HepG2 (cell line): ENCODE data around the gene UNC5CL. TPM values are rescaled to one million over a fixed set of nuclear protein-coding genes. Genes with fewer than 3 reads are reported as not detected.

ENCODE experiments used
- ATAC-seq: fragments of 200-7000 bp; cut with Tn5 transposase; 3 replicates; pipeline ENCODE4 v1.9.1; 2020; ENCODE audit warnings: mild to moderate bottlenecking, moderate library complexity
- BruUV-seq: library from RNA; stranded (reverse); fragments of 400-500 nt; replicated peaks from 2 replicates; lab custom pipeline; 2021; lab: Mats Ljungman, UMichigan
- CTCF ChIA-PET: fragments of 300-600 bp; formaldehyde crosslinking; extraction: SDS; loops from one replicate; lab custom pipeline; 2021; ENCODE audit warnings: low total read pairs, inconsistent platforms, low intra/inter-chr PET ratio; lab: Yijun Ruan, JAX
- POLR2A ChIA-PET: fragments of 350-600 bp; sonication (Branson Sonifier 250); formaldehyde crosslinking; loops from one replicate; lab custom pipeline; 2020; ENCODE audit warnings: antibody characterized with exemption, inconsistent platforms; lab: Yijun Ruan, JAX
- DNase-seq: peaks from one replicate; pipeline ENCODE4 v3.0.0-alpha.2; 2015; ENCODE audit warnings: low spot score
- FAIRE-seq: peaks from 3 replicates; lab custom pipeline; 2011; peaks lifted over from hg19 to GRCh38; lab: Jason Lieb, UNC
- H2AFZ ChIP-seq: one replicate; pipeline ENCODE4 v1.6.1; 2011; ENCODE audit warnings: low read length, inconsistent platforms
- H3K27ac ChIP-seq: fragments of 300-600 bp; 3 replicates; pipeline ENCODE4 v1.8.0; 2011; ENCODE audit warnings: mixed run types, mild to moderate bottlenecking, mixed read lengths, low read length, inconsistent platforms; ENCODE audit not compliant: insufficient read depth; ENCODE audit errors: extremely low read length
- H3K27me3 ChIP-seq, 2 experiments: fragments of 200-600 bp in 1 of 2; 2 replicates in 1 of 2; 3 replicates in 1 of 2; pipeline versions ENCODE4 v1.6.0 to v1.8.0; 2011; ENCODE audit warnings: low read length in 2 of 2, mild to moderate bottlenecking in 2 of 2, moderate library complexity in 2 of 2, inconsistent platforms in 1 of 2; ENCODE audit not compliant: insufficient read depth in 2 of 2, control insufficient read depth in 1 of 2
- H3K36me3 ChIP-seq, 2 experiments: fragments of 200-600 bp in 1 of 2; replicated peaks in 1 of 2; 2 replicates in 1 of 2; 3 replicates in 1 of 2; pipeline versions ENCODE4 v1.5.1 to v1.8.0; 2011; ENCODE audit warnings: low read length in 2 of 2, inconsistent platforms in 1 of 2; ENCODE audit not compliant: insufficient read depth in 2 of 2, control insufficient read depth in 1 of 2
- H3K4me1 ChIP-seq: 2 replicates; pipeline ENCODE4 v1.5.1; 2012; ENCODE audit warnings: low read length, inconsistent platforms; ENCODE audit not compliant: insufficient read depth
- H3K4me2 ChIP-seq: 2 replicates; pipeline ENCODE4 v1.6.0; 2011; ENCODE audit warnings: low read depth, low read length, inconsistent platforms
- H3K4me3 ChIP-seq, 3 experiments: fragments of 200-600 bp in 1 of 3; sonication (generic), shearing (Covaris generic) in 1 of 3; replicated peaks in 1 of 3; 2 replicates each; pipeline ENCODE4 v1.5.1; 2011 to 2016; ENCODE audit warnings: low read length in 3 of 3, inconsistent platforms in 2 of 3, low read depth in 2 of 3, mild to moderate bottlenecking in 2 of 3, control low read depth in 1 of 3, mixed read lengths in 1 of 3; ENCODE audit not compliant: insufficient read depth in 1 of 3
- H3K79me2 ChIP-seq: one replicate; pipeline ENCODE4 v1.6.1; 2011; ENCODE audit warnings: low read length, inconsistent platforms; ENCODE audit not compliant: insufficient read depth
- H3K9ac ChIP-seq: 2 replicates; pipeline ENCODE4 v1.6.0; 2011; ENCODE audit warnings: mild to moderate bottlenecking, low read depth, low read length, inconsistent platforms; ENCODE audit not compliant: insufficient read depth
- H3K9me3 ChIP-seq: 2 replicates; pipeline ENCODE4 v1.5.1; 2012; ENCODE audit warnings: mild to moderate bottlenecking, low read length
- H4K20me1 ChIP-seq: 2 replicates; pipeline ENCODE4 v1.6.0; 2011; ENCODE audit warnings: inconsistent platforms, mild to moderate bottlenecking, low read length, moderate library complexity; ENCODE audit not compliant: insufficient read depth
- AGO1 ChIP-seq: fragments of 200-400 bp; formaldehyde crosslinking; IDR thresholded peaks from 2 replicates; pipeline ENCODE4 v1.6.1; 2017; ENCODE audit warnings: mild to moderate bottlenecking, low read depth, low read length, moderate library complexity; ENCODE audit not compliant: poor library complexity, severe bottlenecking
- DNMT1 ChIP-seq: sonication (generic); formaldehyde crosslinking; IDR thresholded peaks from 2 replicates; pipeline ENCODE4 v1.5.1; 2020; ENCODE audit warnings: mild to moderate bottlenecking, missing genetic modification reagents
- HNF1B ChIP-seq: sonication (generic); formaldehyde crosslinking; IDR thresholded peaks from 2 replicates; pipeline ENCODE4 v1.5.1; 2020; ENCODE audit warnings: mild to moderate bottlenecking, moderate library complexity, missing genetic modification reagents
- IKZF5 ChIP-seq: IDR thresholded peaks from 2 replicates; pipeline ENCODE4 v1.6.1; 2018; ENCODE audit warnings: missing genetic modification reagents, mild to moderate bottlenecking, missing compliant biosample characterization
- KDM4B ChIP-seq: sonication (generic); formaldehyde crosslinking; IDR thresholded peaks from 2 replicates; pipeline ENCODE4 v1.4.0; 2020; ENCODE audit warnings: missing genetic modification reagents
- KMT2A ChIP-seq: sonication (generic); formaldehyde crosslinking; IDR thresholded peaks from 2 replicates; pipeline ENCODE4 v1.4.0; 2020; ENCODE audit warnings: missing genetic modification reagents
- MAFG ChIP-seq: sonication (generic); formaldehyde crosslinking; IDR thresholded peaks from 2 replicates; pipeline ENCODE4 v1.5.1; 2020; ENCODE audit warnings: mild to moderate bottlenecking, missing genetic modification reagents
- MYPOP ChIP-seq: sonication (generic); formaldehyde crosslinking; IDR thresholded peaks from 2 replicates; pipeline ENCODE4 v1.8.1; 2023; ENCODE audit warnings: mild to moderate bottlenecking, moderate library complexity, missing genetic modification reagents
- YEATS4 ChIP-seq: sonication (generic); formaldehyde crosslinking; IDR thresholded peaks from 2 replicates; pipeline ENCODE4 v1.4.0; 2020; ENCODE audit warnings: missing genetic modification reagents, borderline replicate concordance
- ZNF383 ChIP-seq: sonication (generic); formaldehyde crosslinking; IDR thresholded peaks from 2 replicates; pipeline ENCODE4 v1.4.0; 2020; ENCODE audit warnings: missing genetic modification reagents, mild to moderate bottlenecking, borderline replicate concordance
- ZNF543 ChIP-seq: sonication (generic); formaldehyde crosslinking; IDR thresholded peaks from 2 replicates; pipeline ENCODE4 v1.4.0; 2020; ENCODE audit warnings: mild to moderate bottlenecking, missing genetic modification reagents
- ZNF792 ChIP-seq: IDR thresholded peaks from 2 replicates; pipeline ENCODE4 v1.6.1; 2016
- WGBS: methylation state at CpG from one replicate; pipeline ENCODE4 v1.1.6; 2017; ENCODE audit warnings: low lambda C conversion rate; 5-methylcytosine and 5-hydroxymethylcytosine counted together
- in situ Hi-C: cut with HindIII; loops from 2 replicates; pipeline ENCODE4 v1.10.0; 2017; ENCODE audit warnings: low pct_unique_long_range_greater_than_20kb; ENCODE audit not compliant: extremely low pct_ligation_motif_present
- intact Hi-C: fragments of 100-400 bp; cut with micrococcal nuclease; formaldehyde crosslinking; loops from one replicate; pipeline ENCODE4 v1.10.0; 2022; ENCODE audit not compliant: unreplicated experiment
- polyA plus RNA-seq, 8 experiments: library from polyadenylated mRNA; depleted of rRNA in 3 of 8; stranded (reverse) in 7 of 8; unstranded in 1 of 8; fragments of >200 nt; fragmentation: Illumina TruSeq in 4 of 8; extraction: Trizol in 4 of 8; gene quantifications; 2 replicates each; pipeline versions ENCODE4 v1.2.1 to v1.2.3, GENCODE V29; 2011 to 2016; ENCODE audit warnings: low read depth in 4 of 8, missing spikeins in 1 of 8, mixed read lengths in 1 of 8; ENCODE audit not compliant: insufficient read depth in 1 of 8
- total RNA-seq, 5 experiments: library from RNA; depleted of rRNA; stranded (reverse); fragments of >200 nt; fragmentation: Illumina TruSeq; extraction: Trizol; gene quantifications; 2 replicates each; pipeline ENCODE4 v1.2.3, GENCODE V29; 2016; ENCODE audit warnings: low read depth in 1 of 5
- TF ChIP-seq, protein P1 (sequence below): sonication (generic); formaldehyde crosslinking; IDR thresholded peaks from 2 replicates; pipeline ENCODE4 v1.4.0; 2020; ENCODE audit warnings: missing genetic modification reagents
- TF ChIP-seq, protein P2 (sequence below): sonication (generic); formaldehyde crosslinking; IDR thresholded peaks from 2 replicates; pipeline ENCODE4 v1.5.1; 2020; ENCODE audit warnings: missing genetic modification reagents, mild to moderate bottlenecking, borderline replicate concordance

The UNC5CL gene
- total and polyA plus RNA-seq, 2 of the 13 experiments (the other 11 are each of a cell fraction or from before 2014, with no cell fraction given): 2.4 to 2.5 TPM

DNA sequence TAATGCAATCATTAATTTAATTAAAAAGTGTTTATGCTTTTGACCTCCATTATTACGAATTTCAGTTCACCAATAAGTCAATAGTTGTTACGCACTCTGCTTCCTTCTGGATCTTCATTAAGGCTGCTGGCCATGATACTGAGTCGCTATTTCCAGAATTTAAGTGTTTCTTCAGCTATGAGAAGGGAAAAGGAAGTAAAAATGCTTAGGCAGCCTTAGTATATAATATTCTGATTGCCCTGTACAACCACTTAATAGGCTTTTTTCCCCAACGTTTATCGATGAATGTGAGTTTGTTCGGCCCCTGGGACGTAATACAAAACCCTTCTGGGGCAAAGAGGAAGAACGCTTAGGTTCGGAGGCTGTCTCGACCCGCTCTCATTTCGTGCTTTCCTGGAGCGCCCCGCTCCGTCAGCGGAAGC, 32.5 kb upstream of the UNC5CL start:
- Histone ChIP-seq H2AFZ (no peak overlapping the region), H3K9ac (peak overlapping the region; percentile 99), H3K4me1 (peaks cover 48% of the 10 kb centered on the region), H3K4me3 (peak overlapping the region; percentile 61 to 100 (median 73)), H3K4me2 (peak overlapping the region; percentile 88), H4K20me1 (peaks cover 17% of the 10 kb centered on the region), H3K9me3 (no peaks in the 10 kb centered on the region), H3K27ac (peak overlapping the region; percentile 97), H3K79me2 (peaks cover 37% of the 10 kb centered on the region), H3K36me3 (peaks cover 0 to 21% of the 10 kb centered on the region in 2 experiments; a peak in 3 of 5 replicates), H3K27me3 (no peaks in the 10 kb centered on the region; a peak in 2 of 5 replicates)
- no TSS peak for BruUV-seq
- no peak for DNase-seq
- in situ Hi-C loops: loop anchor here (5.0 kb wide), 1 partner anchor 74 kb away; no protein-coding TSS in a partner anchor
- ChIA-PET POLR2A (interaction anchor here (1.0 to 3.0 kb wide), 6 partner anchors 15 to 113 kb away, joined by 3 to 46 read pairs (median 10); partner anchors contain the start of gene UNC5CL), CTCF (no interaction called here)
- WGBS: under 1% methylated on average over 16 of the region's 16 CpGs
- intact Hi-C loops: no loop called here
- no peak for ATAC-seq
- no peak for FAIRE-seq
- TF ChIP-seq DNMT1 (CRISPR knock-in tag) (no peak), IKZF5 (no peak), ZNF543 (CRISPR knock-in tag) (no peak), KDM4B (CRISPR knock-in tag) (no peak), MAFG (CRISPR knock-in tag) (no peak), ZNF383 (CRISPR knock-in tag) (no peak), ZNF792 (CRISPR knock-in tag) (0 out of 2 replicates have a peak, but pooled peaks have one; percentile 3), YEATS4 (CRISPR knock-in tag) (no peak), MYPOP (no peak), AGO1 (no peak), KMT2A (CRISPR knock-in tag) (peak; percentile 57; the same call in 1 of the 2 replicates), HNF1B (CRISPR knock-in tag) (no peak)
- TF ChIP-seq, protein P1, sequence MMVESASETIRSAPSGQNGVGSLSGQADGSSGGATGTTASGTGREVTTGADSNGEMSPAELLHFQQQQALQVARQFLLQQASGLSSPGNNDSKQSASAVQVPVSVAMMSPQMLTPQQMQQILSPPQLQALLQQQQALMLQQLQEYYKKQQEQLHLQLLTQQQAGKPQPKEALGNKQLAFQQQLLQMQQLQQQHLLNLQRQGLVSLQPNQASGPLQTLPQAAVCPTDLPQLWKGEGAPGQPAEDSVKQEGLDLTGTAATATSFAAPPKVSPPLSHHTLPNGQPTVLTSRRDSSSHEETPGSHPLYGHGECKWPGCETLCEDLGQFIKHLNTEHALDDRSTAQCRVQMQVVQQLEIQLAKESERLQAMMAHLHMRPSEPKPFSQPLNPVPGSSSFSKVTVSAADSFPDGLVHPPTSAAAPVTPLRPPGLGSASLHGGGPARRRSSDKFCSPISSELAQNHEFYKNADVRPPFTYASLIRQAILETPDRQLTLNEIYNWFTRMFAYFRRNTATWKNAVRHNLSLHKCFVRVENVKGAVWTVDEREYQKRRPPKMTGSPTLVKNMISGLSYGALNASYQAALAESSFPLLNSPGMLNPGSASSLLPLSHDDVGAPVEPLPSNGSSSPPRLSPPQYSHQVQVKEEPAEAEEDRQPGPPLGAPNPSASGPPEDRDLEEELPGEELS (CRISPR knock-in tag): no peak
- TF ChIP-seq, protein P2, sequence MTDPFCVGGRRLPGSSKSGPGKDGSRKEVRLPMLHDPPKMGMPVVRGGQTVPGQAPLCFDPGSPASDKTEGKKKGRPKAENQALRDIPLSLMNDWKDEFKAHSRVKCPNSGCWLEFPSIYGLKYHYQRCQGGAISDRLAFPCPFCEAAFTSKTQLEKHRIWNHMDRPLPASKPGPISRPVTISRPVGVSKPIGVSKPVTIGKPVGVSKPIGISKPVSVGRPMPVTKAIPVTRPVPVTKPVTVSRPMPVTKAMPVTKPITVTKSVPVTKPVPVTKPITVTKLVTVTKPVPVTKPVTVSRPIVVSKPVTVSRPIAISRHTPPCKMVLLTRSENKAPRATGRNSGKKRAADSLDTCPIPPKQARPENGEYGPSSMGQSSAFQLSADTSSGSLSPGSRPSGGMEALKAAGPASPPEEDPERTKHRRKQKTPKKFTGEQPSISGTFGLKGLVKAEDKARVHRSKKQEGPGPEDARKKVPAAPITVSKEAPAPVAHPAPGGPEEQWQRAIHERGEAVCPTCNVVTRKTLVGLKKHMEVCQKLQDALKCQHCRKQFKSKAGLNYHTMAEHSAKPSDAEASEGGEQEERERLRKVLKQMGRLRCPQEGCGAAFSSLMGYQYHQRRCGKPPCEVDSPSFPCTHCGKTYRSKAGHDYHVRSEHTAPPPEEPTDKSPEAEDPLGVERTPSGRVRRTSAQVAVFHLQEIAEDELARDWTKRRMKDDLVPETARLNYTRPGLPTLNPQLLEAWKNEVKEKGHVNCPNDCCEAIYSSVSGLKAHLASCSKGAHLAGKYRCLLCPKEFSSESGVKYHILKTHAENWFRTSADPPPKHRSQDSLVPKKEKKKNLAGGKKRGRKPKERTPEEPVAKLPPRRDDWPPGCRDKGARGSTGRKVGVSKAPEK (CRISPR knock-in tag): no peak
